Natural killer cell (primary cell): ENCODE measurements around the gene DMAC2L. TPM values are rescaled to one million over a fixed set of nuclear protein-coding genes. Genes with fewer than 3 reads are reported as not detected.
A peak's percentile ranks its signal among the peaks of the same experiment; 100 is the strongest.

ENCODE experiments used
- ATAC-seq, 3 donors: fragments of 150-1000 bp in 2 of 3; fragments of 200-7000 bp in 1 of 3; cut with Tn5 transposase; 1 replicate in 1 of 3; 2 replicates in 2 of 3; pipeline ENCODE4 v1.10.0; 2021; ENCODE audit warnings: mild to moderate bottlenecking in 2 of 3, moderate library complexity in 2 of 3
- DNase-seq, 2 donors: peaks; one replicate each; pipeline versions ENCODE4 v3.0.0 to v3.0.0-alpha.2; 2013 to 2021; ENCODE audit warnings: mixed read lengths in 1 of 2
- H3K27ac ChIP-seq: one replicate; pipeline ENCODE4 v1.5.1; 2013; ENCODE audit warnings: mild to moderate bottlenecking, low read length
- H3K27me3 ChIP-seq: one replicate; pipeline ENCODE4 v1.6.1; 2013; ENCODE audit warnings: low read length; ENCODE audit not compliant: control insufficient read depth, insufficient read depth
- H3K36me3 ChIP-seq: one replicate; pipeline ENCODE4 v1.6.1; 2013; ENCODE audit warnings: low read length; ENCODE audit not compliant: control insufficient read depth, insufficient read depth
- H3K4me1 ChIP-seq: one replicate; pipeline ENCODE4 v1.6.1; 2013; ENCODE audit warnings: low read length; ENCODE audit not compliant: control insufficient read depth, insufficient read depth
- H3K4me3 ChIP-seq: one replicate; pipeline ENCODE4 v1.5.1; 2013; ENCODE audit warnings: low read length
- H3K9me3 ChIP-seq: one replicate; pipeline ENCODE4 v1.6.1; 2013; ENCODE audit warnings: low read length; ENCODE audit not compliant: control insufficient read depth, insufficient read depth
- H3K27ac Mint-ChIP-seq, 2 donors: one replicate each; pipeline ENCODE4 v1.8.0; 2022; ENCODE audit warnings: mild to moderate bottlenecking in 2 of 2, mixed read lengths in 2 of 2, moderate library complexity in 1 of 2
- H3K27me3 Mint-ChIP-seq, 2 donors: one replicate each; pipeline ENCODE4 v1.8.0; 2022; ENCODE audit warnings: low read depth in 2 of 2, mixed read lengths in 2 of 2
- H3K36me3 Mint-ChIP-seq: one replicate; pipeline ENCODE4 v1.8.0; 2022; ENCODE audit warnings: mixed read lengths
- H3K4me1 Mint-ChIP-seq, 2 donors: one replicate each; pipeline ENCODE4 v1.8.0; 2022; ENCODE audit warnings: mixed read lengths in 2 of 2
- H3K4me3 Mint-ChIP-seq: one replicate; pipeline ENCODE4 v1.8.0; 2022; ENCODE audit warnings: mild to moderate bottlenecking, moderate library complexity, mixed read lengths
- H3K9me3 Mint-ChIP-seq, 2 donors: one replicate each; pipeline ENCODE4 v1.8.0; 2022; ENCODE audit warnings: mixed read lengths in 2 of 2
- WGBS: methylation state at CpG from one replicate; pipeline ENCODE4 v1.1.7; 2013; ENCODE audit warnings: missing lambda C conversion rate; ENCODE audit not compliant: insufficient coverage; 5-methylcytosine and 5-hydroxymethylcytosine counted together
- intact Hi-C: fragments of 100-400 bp; cut with micrococcal nuclease; formaldehyde crosslinking; loops from one replicate; pipeline ENCODE4 v1.14.2; 2022
- total RNA-seq, 4 donors: library from RNA; stranded (reverse); fragments of 120-200 nt in 1 of 4; gene quantifications; one replicate each; pipeline versions ENCODE4 v1.2.3 to v1.2.4, GENCODE V29; 2013 to 2022
- TF ChIP-seq, protein P1 (sequence below): fragments of 200-600 bp; IDR thresholded peaks from one replicate; pipeline ENCODE4 v1.8.0; 2022; ENCODE audit warnings: antibody characterized with exemption

The DMAC2L gene
- total RNA-seq, 3 donors from 2014 or later (not counting 1 experiment from before 2014, with no cell fraction given): 24.7 to 28.7 (median 25.0) TPM

- peaks cover 14% of the 10 kb centered on the region for H3K4me1 ChIP-seq
- TF ChIP-seq, protein P1, sequence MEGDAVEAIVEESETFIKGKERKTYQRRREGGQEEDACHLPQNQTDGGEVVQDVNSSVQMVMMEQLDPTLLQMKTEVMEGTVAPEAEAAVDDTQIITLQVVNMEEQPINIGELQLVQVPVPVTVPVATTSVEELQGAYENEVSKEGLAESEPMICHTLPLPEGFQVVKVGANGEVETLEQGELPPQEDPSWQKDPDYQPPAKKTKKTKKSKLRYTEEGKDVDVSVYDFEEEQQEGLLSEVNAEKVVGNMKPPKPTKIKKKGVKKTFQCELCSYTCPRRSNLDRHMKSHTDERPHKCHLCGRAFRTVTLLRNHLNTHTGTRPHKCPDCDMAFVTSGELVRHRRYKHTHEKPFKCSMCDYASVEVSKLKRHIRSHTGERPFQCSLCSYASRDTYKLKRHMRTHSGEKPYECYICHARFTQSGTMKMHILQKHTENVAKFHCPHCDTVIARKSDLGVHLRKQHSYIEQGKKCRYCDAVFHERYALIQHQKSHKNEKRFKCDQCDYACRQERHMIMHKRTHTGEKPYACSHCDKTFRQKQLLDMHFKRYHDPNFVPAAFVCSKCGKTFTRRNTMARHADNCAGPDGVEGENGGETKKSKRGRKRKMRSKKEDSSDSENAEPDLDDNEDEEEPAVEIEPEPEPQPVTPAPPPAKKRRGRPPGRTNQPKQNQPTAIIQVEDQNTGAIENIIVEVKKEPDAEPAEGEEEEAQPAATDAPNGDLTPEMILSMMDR: no peak
- H3K4me3 ChIP-seq: no peak overlapping the region
- Mint-ChIP-seq H3K27ac (no peak overlapping the region), H3K4me1 (peaks cover 22 to 36% of the 10 kb centered on the region in 2 donors), H3K36me3 (no peaks in the 10 kb centered on the region), H3K27me3 (no peaks in the 10 kb centered on the region), H3K4me3 (no peak overlapping the region), H3K9me3 (no peaks in the 10 kb centered on the region)
- H3K9me3 ChIP-seq: no peaks in the 10 kb centered on the region
- intact Hi-C loops: loop anchor here (5.0 kb wide), 1 partner anchor 192 kb away; the partner anchor contains the start of gene MAP4K5
- ATAC-seq: no peak
- H3K36me3 ChIP-seq: peaks cover 7% of the 10 kb centered on the region
- DNase-seq: no peak
- H3K27ac ChIP-seq: no peak overlapping the region
- H3K27me3 ChIP-seq: no peaks in the 10 kb centered on the region
- 100% methylated on average over 4 of the region's 5 CpGs for WGBS
Measured at GRCh38 chr14:50340045-50340444, 27.9 kb downstream of the DMAC2L start.

DNA sequence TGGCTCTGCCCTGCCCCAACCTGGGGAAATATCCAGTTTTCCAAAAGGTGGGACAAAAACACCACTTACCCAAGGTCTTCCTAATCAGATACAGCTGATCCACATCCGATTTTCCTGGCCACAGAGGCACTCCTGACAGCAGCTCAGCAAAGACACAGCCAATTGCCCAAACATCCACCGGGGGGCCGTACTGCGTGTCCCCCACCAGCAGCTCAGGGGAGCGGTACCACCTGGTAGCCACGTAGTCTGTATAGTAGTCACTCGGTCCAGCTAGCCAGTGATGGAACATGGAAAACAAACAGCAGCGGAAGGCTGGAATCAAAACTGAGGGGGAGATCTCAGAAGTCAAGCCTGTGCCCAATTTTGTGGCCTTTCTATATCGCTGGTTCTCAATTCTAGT, 28.8 kb downstream of the DMAC2L start:
- Mint-ChIP-seq H3K36me3 (no peaks in the 10 kb centered on the region), H3K27me3 (no peaks in the 10 kb centered on the region), H3K4me3 (no peak overlapping the region), H3K9me3 (no peaks in the 10 kb centered on the region), H3K4me1 (peaks cover 17 to 28% of the 10 kb centered on the region in 2 donors), H3K27ac (no peak overlapping the region)
- no peaks in the 10 kb centered on the region for H3K27me3 ChIP-seq
- H3K4me3 ChIP-seq: no peak overlapping the region
- H3K27ac ChIP-seq: no peak overlapping the region
- 94% methylated on average over 8 of the region's 9 CpGs for WGBS
- no peak for ATAC-seq
- H3K4me1 ChIP-seq: peaks cover 12% of the 10 kb centered on the region
- no peak for DNase-seq
- peaks cover 7% of the 10 kb centered on the region for H3K36me3 ChIP-seq
- intact Hi-C loops: loop anchor here (5.0 kb wide), 1 partner anchor 191 kb away; the partner anchor contains the start of gene MAP4K5
- H3K9me3 ChIP-seq: no peaks in the 10 kb centered on the region
- TF ChIP-seq, protein P1: no peak

DNA sequence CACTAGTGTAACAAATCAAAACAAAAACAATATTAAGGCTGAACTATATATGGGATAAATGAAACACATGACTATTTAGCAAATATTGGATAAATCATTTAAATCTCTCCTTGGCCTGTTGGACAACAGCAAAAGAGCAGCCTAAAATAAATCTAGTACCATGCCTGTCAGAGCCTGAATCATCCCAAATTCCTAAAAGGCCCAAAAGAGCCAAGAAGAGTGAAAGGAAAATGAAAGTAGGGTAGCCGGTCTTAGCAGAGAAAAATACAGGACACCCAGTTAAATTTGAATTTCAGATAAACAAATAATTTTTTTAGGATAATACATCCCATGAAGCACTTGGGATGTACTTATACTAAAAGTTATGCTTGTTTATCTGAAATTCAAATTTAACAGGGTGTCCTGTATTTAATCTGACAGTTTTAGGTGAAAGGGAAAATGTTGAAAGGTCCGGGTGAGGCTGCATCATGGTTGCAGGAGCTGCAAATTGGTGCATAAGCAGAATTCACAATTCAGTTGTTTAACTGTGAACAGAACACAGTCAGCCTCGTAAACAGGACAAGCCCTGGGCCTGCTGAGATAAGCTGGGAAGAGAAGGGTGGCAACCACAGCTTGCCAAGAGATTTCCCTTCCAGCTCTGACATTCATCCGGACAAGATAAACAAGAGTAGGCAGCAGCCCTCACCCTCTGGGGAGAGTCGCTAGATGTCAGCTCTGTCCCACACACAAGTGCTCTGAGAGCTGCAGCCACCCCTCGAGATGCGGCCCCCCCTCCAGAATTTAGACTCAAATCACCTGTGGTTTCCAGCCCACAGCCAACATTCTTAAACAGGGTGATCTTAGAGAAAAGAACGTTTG, 30.3 kb downstream of the DMAC2L start:
- peak in 1 of 2 donors; percentile 68 for DNase-seq
- TF ChIP-seq, protein P1: peak; percentile 51
- Histone ChIP-seq H3K36me3 (peaks cover 7% of the 10 kb centered on the region), H3K27ac (no peak overlapping the region), H3K4me3 (no peak overlapping the region), H3K4me1 (peaks cover 7% of the 10 kb centered on the region), H3K27me3 (no peaks in the 10 kb centered on the region), H3K9me3 (no peaks in the 10 kb centered on the region)
- ATAC-seq: peak; percentile 86 to 99 (median 93)
- 8% methylated on average over 7 of the region's 8 CpGs for WGBS
- peaks cover 16 to 27% of the 10 kb centered on the region in 2 donors for H3K4me1 Mint-ChIP-seq
- no peaks in the 10 kb centered on the region for H3K9me3 Mint-ChIP-seq
- no peaks in the 10 kb centered on the region for H3K27me3 Mint-ChIP-seq
- H3K27ac Mint-ChIP-seq: peak overlapping the region in 1 of 2 donors; percentile 70
- intact Hi-C loops: loop anchor here (1.0 to 5.0 kb wide), 2 partner anchors 190 to 518 kb away; partner anchors contain the start of gene MAP4K5
- H3K4me3 Mint-ChIP-seq: peak overlapping the region; percentile 40
- no peaks in the 10 kb centered on the region for H3K36me3 Mint-ChIP-seq
